Trophoblast cell (in vitro differentiated cells and primary cell): ENCODE measurements around the gene NSD1.
A peak's percentile ranks its signal among the peaks of the same experiment; 100 is the strongest.

Experiments used
- DNase-seq, 2 donors: peaks; one replicate each; pipeline ENCODE4 v3.0.0-alpha.2; 2016
- H2AFZ ChIP-seq: 2 replicates; pipeline ENCODE4 v1.6.1; 2013; ENCODE audit warnings: low read length, moderate library complexity, mild to moderate bottlenecking; ENCODE audit not compliant: insufficient read depth, poor library complexity
- H2AK5ac ChIP-seq: 2 replicates; pipeline ENCODE4 v1.6.1; 2013; ENCODE audit warnings: mild to moderate bottlenecking, low read length
- H2BK120ac ChIP-seq: 2 replicates; pipeline ENCODE4 v1.6.1; 2013; ENCODE audit warnings: low read length, mild to moderate bottlenecking, moderate library complexity; ENCODE audit not compliant: insufficient read depth, poor library complexity
- H2BK12ac ChIP-seq: 2 replicates; pipeline ENCODE4 v1.6.1; 2013; ENCODE audit warnings: mild to moderate bottlenecking, low read length, moderate library complexity
- H2BK5ac ChIP-seq: 2 replicates; pipeline ENCODE4 v1.6.1; 2013; ENCODE audit warnings: low read length, low read depth, moderate library complexity, mild to moderate bottlenecking; ENCODE audit not compliant: poor library complexity
- H3K14ac ChIP-seq: 2 replicates; pipeline ENCODE4 v1.6.1; 2013; ENCODE audit warnings: mild to moderate bottlenecking, low read length
- H3K18ac ChIP-seq: 2 replicates; pipeline ENCODE4 v1.6.1; 2013; ENCODE audit warnings: mild to moderate bottlenecking, low read length
- H3K23ac ChIP-seq: 2 replicates; pipeline ENCODE4 v1.6.1; 2013; ENCODE audit warnings: low read length
- H3K27ac ChIP-seq: 2 replicates; pipeline ENCODE4 v1.5.1; 2013; ENCODE audit warnings: low read depth, mild to moderate bottlenecking, inconsistent platforms, low read length, moderate library complexity
- H3K27me3 ChIP-seq: 2 replicates; pipeline ENCODE4 v1.6.1; 2013; ENCODE audit warnings: inconsistent platforms, mild to moderate bottlenecking, low read length, moderate library complexity; ENCODE audit not compliant: insufficient read depth
- H3K36me3 ChIP-seq, 2 experiments: 1 replicate in 1 of 2; 2 replicates in 1 of 2; pipeline ENCODE4 v1.6.1; 2013; ENCODE audit warnings: low read length in 2 of 2, mild to moderate bottlenecking in 2 of 2, moderate library complexity in 1 of 2; ENCODE audit not compliant: insufficient read depth in 2 of 2, control insufficient read depth in 1 of 2
- H3K4ac ChIP-seq: 2 replicates; pipeline ENCODE4 v1.6.1; 2013; ENCODE audit warnings: low read depth, mild to moderate bottlenecking, low read length, moderate library complexity
- H3K4me1 ChIP-seq, 2 experiments: 1 replicate in 1 of 2; 2 replicates in 1 of 2; pipeline ENCODE4 v1.6.1; 2013; ENCODE audit warnings: low read length in 2 of 2, mild to moderate bottlenecking in 2 of 2, moderate library complexity in 1 of 2; ENCODE audit not compliant: insufficient read depth in 2 of 2, control insufficient read depth in 1 of 2
- H3K4me2 ChIP-seq: 2 replicates; pipeline ENCODE4 v1.6.1; 2013; ENCODE audit warnings: inconsistent platforms, mild to moderate bottlenecking, low read length, moderate library complexity
- H3K4me3 ChIP-seq: 2 replicates; pipeline ENCODE4 v1.5.1; 2013; ENCODE audit warnings: mild to moderate bottlenecking, low read depth, low read length, inconsistent platforms
- H3K79me1 ChIP-seq: one replicate; pipeline ENCODE4 v1.6.1; 2013; ENCODE audit warnings: low read length
- H3K79me2 ChIP-seq: 2 replicates; pipeline ENCODE4 v1.6.1; 2013; ENCODE audit warnings: low read length, mild to moderate bottlenecking; ENCODE audit not compliant: control insufficient read depth, insufficient read depth, poor library complexity
- H3K9ac ChIP-seq: 2 replicates; pipeline ENCODE4 v1.6.1; 2013; ENCODE audit warnings: mild to moderate bottlenecking, low read length
- H3K9me3 ChIP-seq: 2 replicates; pipeline ENCODE4 v1.6.1; 2013; ENCODE audit warnings: low read depth, mild to moderate bottlenecking, control low read depth, inconsistent platforms, low read length; ENCODE audit not compliant: insufficient read depth
- H4K12ac ChIP-seq: 2 replicates; pipeline ENCODE4 v1.6.1; 2013; ENCODE audit warnings: low read depth, mild to moderate bottlenecking, low read length, moderate library complexity
- H4K8ac ChIP-seq: 2 replicates; pipeline ENCODE4 v1.6.1; 2013; ENCODE audit warnings: low read depth, mild to moderate bottlenecking, low read length, moderate library complexity
- H4K91ac ChIP-seq: one replicate; pipeline ENCODE4 v1.6.1; 2013; ENCODE audit warnings: low read depth, mild to moderate bottlenecking, low read length, moderate library complexity
- WGBS: extraction: QIAGEN DNeasy Blood & Tissue Kit; methylation state at CpG from one replicate; pipeline ENCODE4 v1.1.7; 2013; ENCODE audit warnings: missing lambda C conversion rate; ENCODE audit not compliant: insufficient read length, insufficient coverage; ENCODE audit errors: extremely low coverage; 5-methylcytosine and 5-hydroxymethylcytosine counted together

Gene NSD1

DNA sequence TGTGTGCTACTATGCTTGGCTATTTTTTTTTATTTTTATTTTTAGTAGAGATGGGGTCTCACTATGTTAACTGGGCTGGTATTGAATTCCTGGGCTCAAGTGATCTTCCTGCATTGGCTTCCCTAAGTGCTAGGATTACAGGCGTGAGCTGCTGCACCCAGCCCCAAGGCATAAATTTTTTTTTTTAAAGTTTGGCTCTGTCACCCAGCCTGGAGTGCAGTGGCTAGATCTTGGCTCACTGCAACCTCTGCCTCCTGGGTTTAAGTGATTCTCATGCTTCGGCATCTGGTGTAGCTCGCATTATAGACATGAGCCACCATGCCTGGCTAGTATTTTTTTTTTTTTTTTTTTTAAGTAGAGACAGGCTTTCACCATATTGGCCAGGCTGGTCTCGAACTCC, 99.6 kb downstream of the NSD1 start:
- Histone ChIP-seq H3K18ac (no peak overlapping the region), H2BK5ac (no peak overlapping the region), H3K27ac (no peak overlapping the region), H3K23ac (no peak overlapping the region), H3K9ac (no peak overlapping the region), H3K4me1 (peaks cover 0 to 4% of the 10 kb centered on the region in 2 experiments), H2BK12ac (no peak overlapping the region), H4K91ac (no peak overlapping the region), H3K14ac (no peak overlapping the region), H3K79me2 (peaks cover 2% of the 10 kb centered on the region), H2AK5ac (no peak overlapping the region), H3K79me1 (no peaks in the 10 kb centered on the region), H3K4me2 (no peak overlapping the region), H3K4me3 (no peak overlapping the region), H3K9me3 (no peaks in the 10 kb centered on the region), H2BK120ac (no peak overlapping the region), H3K27me3 (no peaks in the 10 kb centered on the region), H4K12ac (no peak overlapping the region), H3K4ac (no peak overlapping the region), H2AFZ (no peak overlapping the region), H4K8ac (no peak overlapping the region), H3K36me3 (peaks cover 11 to 13% of the 10 kb centered on the region in 2 experiments)
- WGBS: no CpG with 5 or more reads among the region's 4 CpGs
- peak; percentile 75 to 77 for DNase-seq

DNA sequence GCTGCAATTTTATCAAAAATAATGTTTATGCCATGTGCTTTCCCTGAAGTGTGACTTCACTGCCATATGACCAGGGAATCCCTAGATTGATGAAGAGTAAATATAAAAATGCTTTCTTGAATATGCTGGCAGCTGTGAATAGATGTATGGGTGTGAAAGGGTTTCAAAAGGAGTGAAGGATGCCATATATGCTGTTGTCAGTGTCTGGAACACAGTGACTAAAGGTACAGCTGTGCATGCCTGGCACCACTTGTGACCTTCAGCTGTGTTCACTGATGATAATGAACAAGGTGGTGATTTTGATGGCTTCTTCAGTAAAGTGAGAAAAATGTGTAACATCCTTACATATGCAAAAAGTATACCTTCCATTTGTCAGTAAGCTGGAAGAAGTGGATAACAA, 100.2 kb downstream of the NSD1 start:
- Histone ChIP-seq H3K36me3 (peaks cover 13 to 15% of the 10 kb centered on the region in 2 experiments), H3K14ac (no peak overlapping the region), H2BK5ac (no peak overlapping the region), H3K9me3 (no peaks in the 10 kb centered on the region), H2BK120ac (no peak overlapping the region), H3K79me2 (peaks cover 2% of the 10 kb centered on the region), H4K8ac (no peak overlapping the region), H3K79me1 (no peaks in the 10 kb centered on the region), H4K91ac (no peak overlapping the region), H2AK5ac (no peak overlapping the region), H2BK12ac (no peak overlapping the region), H3K27me3 (no peaks in the 10 kb centered on the region), H3K4me3 (no peak overlapping the region), H3K9ac (no peak overlapping the region), H3K18ac (no peak overlapping the region), H3K27ac (no peak overlapping the region), H2AFZ (no peak overlapping the region), H3K4me1 (peaks cover 0 to 4% of the 10 kb centered on the region in 2 experiments), H3K23ac (no peak overlapping the region), H3K4ac (no peak overlapping the region), H4K12ac (no peak overlapping the region), H3K4me2 (no peak overlapping the region)
- peak in 1 of 2 donors; percentile 5 for DNase-seq

DNA sequence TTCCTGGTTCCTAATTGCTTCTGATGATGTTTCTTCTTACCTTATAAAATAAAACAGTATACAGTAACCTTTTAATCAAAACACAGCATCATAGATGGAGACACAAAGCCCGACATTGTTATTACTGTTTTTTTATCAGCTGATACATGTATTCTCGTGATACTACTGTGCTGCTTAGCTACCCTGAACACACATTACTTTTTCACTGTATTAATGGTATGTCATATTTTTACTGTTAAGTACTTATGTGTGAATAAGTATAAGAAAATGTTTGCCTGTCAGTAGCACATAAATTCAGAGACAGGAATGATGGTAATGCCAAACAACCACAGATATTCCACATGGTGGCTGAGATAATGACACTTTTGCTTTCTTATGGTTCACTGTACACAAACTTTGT, 101.3 kb downstream of the NSD1 start:
- Histone ChIP-seq H3K9ac (no peak overlapping the region), H3K4me1 (peaks cover 0 to 4% of the 10 kb centered on the region in 2 experiments), H3K23ac (no peak overlapping the region), H2AFZ (no peak overlapping the region), H2BK120ac (no peak overlapping the region), H3K27me3 (no peaks in the 10 kb centered on the region), H3K4me3 (no peak overlapping the region), H2BK5ac (no peak overlapping the region), H3K27ac (no peak overlapping the region), H3K18ac (no peak overlapping the region), H3K79me1 (no peaks in the 10 kb centered on the region), H4K8ac (no peak overlapping the region), H3K36me3 (peaks cover 13 to 14% of the 10 kb centered on the region in 2 experiments), H4K91ac (no peak overlapping the region), H3K14ac (no peak overlapping the region), H3K9me3 (no peaks in the 10 kb centered on the region), H2BK12ac (no peak overlapping the region), H4K12ac (no peak overlapping the region), H3K4me2 (no peak overlapping the region), H2AK5ac (no peak overlapping the region), H3K4ac (no peak overlapping the region), H3K79me2 (peaks cover 2% of the 10 kb centered on the region)
- peak in 1 of 2 donors; percentile 38 for DNase-seq
- WGBS: no CpG with 5 or more reads among the region's 2 CpGs

DNA sequence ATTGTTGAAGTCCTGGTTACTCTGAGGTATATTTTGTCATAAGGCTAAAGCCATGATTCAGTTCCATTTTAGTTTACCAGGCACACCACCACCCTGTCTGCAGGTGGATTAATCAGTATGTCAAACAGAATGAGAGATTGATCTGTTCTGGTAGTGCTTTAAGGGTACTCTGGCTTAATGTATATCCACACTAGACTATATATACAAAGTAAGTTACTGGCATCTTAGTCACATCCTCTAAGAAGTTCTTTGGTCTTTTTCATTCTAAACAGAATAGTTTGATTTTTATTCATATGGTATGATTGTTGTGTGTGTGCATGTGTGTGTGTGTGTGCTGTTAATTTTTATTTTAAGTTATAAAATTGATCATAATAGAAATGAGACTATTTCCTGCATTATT, 108.2 kb downstream of the NSD1 start:
- no peak overlapping the region for H3K4me3 ChIP-seq
- no peak overlapping the region for H3K4ac ChIP-seq
- no peak overlapping the region for H4K12ac ChIP-seq
- H2AFZ ChIP-seq: no peak overlapping the region
- no peaks in the 10 kb centered on the region for H3K79me1 ChIP-seq
- H3K9me3 ChIP-seq: no peaks in the 10 kb centered on the region
- no peak overlapping the region for H3K14ac ChIP-seq
- H3K27me3 ChIP-seq: no peaks in the 10 kb centered on the region
- H3K4me1 ChIP-seq: no peaks in the 10 kb centered on the region
- no peak overlapping the region for H3K4me2 ChIP-seq
- H4K8ac ChIP-seq: no peak overlapping the region
- H3K9ac ChIP-seq: no peak overlapping the region
- no peak overlapping the region for H2AK5ac ChIP-seq
- no peak overlapping the region for H3K23ac ChIP-seq
- H2BK12ac ChIP-seq: no peak overlapping the region
- H3K27ac ChIP-seq: no peak overlapping the region
- H4K91ac ChIP-seq: no peak overlapping the region
- no peaks in the 10 kb centered on the region for H3K79me2 ChIP-seq
- DNase-seq: no peak
- no peak overlapping the region for H2BK120ac ChIP-seq
- H3K18ac ChIP-seq: no peak overlapping the region
- peaks cover 20 to 24% of the 10 kb centered on the region in 2 experiments for H3K36me3 ChIP-seq
- no peak overlapping the region for H2BK5ac ChIP-seq
